Stimulated activated CD8-positive, alpha-beta memory T cell treated with anti-CD3 and anti-CD28 coated beads, Interleukin-2, amount 100 ng/mL, for 48 hours (primary cell): Measurements from ENCODE around the gene ZSCAN2.

Experiments used
- DNase-seq, 2 donors: peaks; one replicate each; pipeline ENCODE4 v3.0.0-alpha.2; 2020; ENCODE audit warnings: low read depth in 2 of 2

The ZSCAN2 gene

GRCh38 chr15:84669726-84670125 lies 68.9 kb downstream of the ZSCAN2 start:
- DNase-seq, result peak; percentile 46 to 49

- DNase-seq, result no peak
Observed at GRCh38 chr15:84671211-84671610, 70.4 kb downstream of the ZSCAN2 start.
